G401 (cell line): Measurements from ENCODE around the gene ADAMTS7. TPM values are rescaled to one million over a fixed set of nuclear protein-coding genes. Genes with fewer than 3 reads are reported as not detected.
"Not testable (repeated sequence)": the region's sequence is repeated elsewhere in the genome, so short reads cannot be mapped to it uniquely, and the experiment has no call there.

Experiments
- DNase-seq: peaks from one replicate; pipeline ENCODE4 v3.0.0-alpha.2; 2015; ENCODE audit warnings: low spot score
- in situ Hi-C: cut with HindIII; loops from 2 replicates; pipeline ENCODE4 v1.10.0; 2016; ENCODE audit warnings: low sequenced_read_pairs, mixed read lengths
- total RNA-seq: library from RNA; depleted of rRNA; stranded (reverse); fragments of >200 nt; shearing (Covaris generic); gene quantifications from 2 replicates; pipeline ENCODE4 v1.2.3, GENCODE V29; 2014

Gene ADAMTS7
- total RNA-seq, 1 experiment from 2014 or later = 6.1 TPM

DNA sequence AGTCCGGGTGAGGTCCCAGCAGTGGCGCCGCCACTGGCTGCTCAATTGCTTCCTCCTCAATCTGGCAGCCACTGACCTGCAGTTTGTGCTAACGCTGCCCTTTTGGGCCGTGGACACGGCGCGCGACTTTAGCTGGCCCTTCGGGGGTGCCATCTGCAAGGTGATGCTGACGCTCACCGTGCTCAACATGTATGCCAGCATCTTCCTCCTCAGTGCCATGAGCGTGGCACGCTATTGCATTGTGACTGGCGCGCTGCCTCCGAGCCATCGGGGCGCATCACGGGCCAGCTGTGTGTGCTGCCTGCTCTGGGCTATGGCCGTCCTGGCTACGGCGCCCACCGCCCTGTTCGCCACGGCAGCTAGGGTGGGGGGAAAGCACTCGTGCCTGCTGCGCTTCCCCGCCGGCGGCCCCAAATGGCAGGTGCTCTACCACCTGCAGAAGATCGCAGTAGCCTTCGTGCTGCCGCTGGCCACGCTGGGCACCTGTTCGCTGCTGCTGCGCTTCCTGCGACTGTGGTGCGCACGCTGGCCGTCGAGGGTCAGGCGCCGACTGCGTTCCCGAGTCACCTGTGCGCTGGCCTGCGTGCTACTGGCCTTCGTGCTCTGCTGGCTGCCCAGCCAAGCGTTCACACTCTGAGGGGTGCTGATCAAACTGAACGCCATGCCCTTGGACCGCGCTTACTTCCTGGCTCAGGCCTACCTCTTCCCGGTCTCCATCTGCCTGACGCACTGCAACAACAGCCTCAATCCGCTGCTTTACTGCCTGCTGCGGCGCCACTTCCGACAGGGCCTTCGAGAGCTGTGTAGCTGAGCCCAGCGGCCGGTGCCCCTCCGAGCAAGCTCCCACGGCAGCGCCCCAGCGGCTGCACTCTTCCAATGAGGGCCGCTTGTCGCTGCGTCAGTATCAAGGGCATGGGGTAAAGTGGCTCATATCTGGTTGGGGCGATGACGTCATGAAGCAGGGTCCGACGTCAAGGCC lies 20.3 kb upstream of the ADAMTS7 start:
- DNase-seq = no peak
- in situ Hi-C loops = no loop called here

DNA sequence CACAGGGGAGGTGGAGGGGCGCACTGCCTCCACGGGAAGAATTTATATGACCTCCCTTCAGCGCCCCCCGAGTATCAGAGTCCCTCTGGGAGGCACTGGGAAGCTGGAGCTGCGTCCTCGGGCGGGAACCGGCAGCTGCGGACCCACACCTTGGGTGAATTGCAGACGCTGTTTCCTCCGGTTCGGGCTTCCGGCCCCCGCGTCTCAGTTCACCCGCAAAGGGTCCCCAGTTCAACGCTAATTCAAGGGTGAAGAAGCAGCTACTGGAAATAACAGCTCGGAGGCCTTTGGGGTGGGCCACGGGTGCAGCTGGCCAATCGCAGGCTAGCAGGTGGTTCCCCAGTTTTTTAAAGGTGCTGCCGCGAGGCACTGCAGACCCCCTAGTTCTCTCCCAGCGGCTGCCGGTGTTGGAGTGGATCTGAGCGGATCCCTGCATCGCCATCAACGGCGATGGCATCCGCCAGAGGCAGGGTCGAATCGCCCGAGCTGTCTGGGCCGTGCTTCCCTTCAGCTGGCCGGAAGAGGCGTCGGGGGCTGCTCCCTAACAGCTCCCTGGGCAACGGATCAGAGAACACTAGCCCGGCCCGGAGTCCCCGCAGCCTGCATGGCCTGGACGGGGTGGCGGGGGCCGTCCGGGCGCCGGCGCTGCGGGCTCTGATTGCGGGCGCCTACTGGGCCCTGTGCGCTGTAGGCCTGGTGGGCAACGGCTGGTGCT lies 19.4 kb upstream of the ADAMTS7 start:
- in situ Hi-C loops = no loop called here
- no peak for DNase-seq

DNA sequence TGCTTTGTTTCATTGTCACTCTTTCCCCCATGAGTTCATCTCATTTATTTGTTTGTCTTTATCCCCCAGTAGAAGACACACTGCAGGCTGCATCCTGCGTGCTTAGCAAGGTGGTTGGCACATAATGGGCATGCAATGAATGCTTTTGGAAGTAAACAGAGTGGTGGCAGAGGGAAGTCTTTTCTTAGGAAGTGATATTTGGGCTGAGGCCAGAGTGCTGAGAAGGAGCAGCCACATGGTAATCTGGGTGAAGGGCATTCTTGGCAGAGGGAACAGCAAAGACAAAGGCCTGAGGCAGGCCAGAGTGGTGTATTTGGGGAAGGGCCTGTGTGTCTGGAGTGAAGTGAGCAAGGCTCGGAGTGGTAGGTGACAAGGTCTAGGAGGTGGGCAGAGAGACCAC lies 17.7 kb upstream of the ADAMTS7 start:
- DNase-seq = peak; percentile 25
- in situ Hi-C loops = no loop called here

DNA sequence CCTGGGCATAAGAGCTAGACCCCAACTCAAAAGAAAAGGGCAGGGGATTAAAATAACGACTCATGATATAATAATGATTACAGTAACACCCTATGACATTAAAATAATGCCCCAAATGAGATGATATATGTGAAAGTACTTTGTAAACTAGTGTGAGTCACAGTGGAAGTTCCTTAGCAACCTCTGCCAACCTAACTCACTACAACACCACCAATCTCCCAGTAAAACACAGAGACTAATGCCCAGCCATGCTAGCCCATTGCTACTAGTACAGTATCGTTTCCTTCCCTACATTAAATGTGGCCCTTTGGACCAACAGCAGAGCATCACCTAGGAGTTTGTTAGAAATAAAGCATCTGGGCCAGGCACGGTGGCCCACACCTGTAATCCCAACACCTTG lies 11.2 kb upstream of the ADAMTS7 start:
- DNase-seq = no peak
- in situ Hi-C loops = no loop called here

DNA sequence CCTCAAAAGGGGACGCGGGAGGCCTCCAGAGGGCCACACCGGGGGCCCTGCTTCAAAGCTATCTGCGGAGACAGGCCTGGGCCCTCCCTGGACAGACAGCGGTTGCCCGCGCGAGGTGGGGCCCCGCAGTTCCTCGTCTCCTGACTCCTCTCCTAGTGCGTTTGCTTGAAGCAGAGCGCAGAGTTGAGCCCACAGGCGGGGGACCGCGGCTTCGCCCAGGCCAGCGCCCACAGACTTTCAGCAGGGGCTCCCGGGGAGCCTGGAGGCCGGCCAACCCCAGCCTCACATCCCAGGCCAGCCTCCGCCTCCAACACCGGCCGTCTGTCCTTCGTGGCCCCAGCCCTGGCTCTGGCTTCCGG lies 540 bp upstream of the ADAMTS7 start:
- no peak for DNase-seq
- in situ Hi-C loops = no loop called here

DNA sequence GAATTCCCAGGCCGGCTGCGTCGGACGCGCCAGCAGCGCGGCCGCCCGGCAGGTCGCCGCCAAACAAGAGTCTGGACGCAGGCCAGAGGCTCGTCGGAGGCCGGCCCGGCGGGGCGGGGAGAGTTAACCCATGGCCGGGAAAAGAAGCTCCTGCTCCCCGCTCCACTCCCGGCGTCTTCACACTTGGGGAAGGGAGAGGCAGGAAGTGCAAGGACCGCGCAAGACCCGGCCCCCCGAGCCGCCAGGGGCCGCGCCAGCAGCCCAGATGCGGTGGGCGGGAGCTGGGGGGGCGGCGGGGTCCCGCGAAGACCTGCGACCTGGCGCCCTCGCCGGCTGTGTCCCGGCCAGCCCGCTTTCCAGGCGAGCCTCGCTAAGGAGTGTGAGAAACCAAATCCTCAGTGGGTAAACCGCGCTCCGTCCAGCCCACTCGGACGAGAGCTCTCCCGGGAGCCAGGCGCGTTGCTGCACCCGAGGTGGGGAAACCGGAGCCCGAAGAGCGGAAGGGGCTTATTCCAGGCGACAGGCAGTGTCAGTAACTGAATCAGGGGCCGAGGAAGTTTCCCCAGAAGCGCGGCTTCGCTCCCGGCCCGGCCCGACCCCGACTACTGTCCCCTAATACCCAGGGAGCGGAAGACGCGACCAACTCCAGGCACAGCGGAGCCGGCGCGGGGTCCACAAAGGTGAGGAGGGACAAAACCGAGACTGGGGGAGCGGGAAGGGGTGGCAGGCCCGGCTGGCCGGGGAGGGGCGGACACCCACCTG lies 721 bp downstream of the ADAMTS7 start:
- no peak for DNase-seq
- in situ Hi-C loops = no loop called here

DNA sequence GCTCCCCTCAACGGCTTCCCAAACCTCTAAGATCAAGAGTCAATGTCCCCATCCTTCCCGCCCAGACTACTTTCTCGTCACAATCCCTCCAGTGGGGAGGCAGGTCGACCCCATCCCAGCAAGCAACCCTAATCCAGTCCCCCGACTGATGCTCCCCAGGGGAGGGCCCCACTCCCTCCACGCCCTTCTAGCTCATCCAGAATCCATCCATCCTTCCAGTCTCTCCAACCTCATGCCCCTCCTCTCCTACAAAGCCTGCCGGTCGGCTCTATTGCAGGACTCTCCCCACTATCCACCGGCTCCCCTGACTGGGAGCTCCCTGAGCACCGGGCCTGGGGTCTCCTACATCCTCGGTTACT lies 1.3 kb downstream of the ADAMTS7 start:
- in situ Hi-C loops = no loop called here
- DNase-seq = no peak

DNA sequence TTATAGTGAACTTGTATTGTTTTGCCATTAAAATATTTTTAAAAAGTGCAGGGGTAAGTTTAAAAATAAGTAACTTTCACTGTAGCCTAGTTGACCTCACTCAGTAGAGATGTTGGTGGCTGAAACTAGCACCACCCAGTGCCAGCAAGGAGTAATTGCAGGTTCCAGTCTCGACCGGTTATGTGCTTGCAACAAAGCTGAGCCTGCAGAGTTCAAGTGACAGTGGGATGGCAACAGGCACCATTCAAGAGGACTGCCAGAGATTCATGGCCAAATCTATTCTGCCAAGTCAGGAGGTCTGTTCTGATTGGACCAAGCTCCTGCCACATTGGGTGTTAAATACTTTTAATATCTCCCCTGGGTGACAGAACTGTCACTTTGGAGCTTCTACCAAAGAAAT lies 2.7 kb downstream of the ADAMTS7 start:
- in situ Hi-C loops = no loop called here
- DNase-seq = no peak

DNA sequence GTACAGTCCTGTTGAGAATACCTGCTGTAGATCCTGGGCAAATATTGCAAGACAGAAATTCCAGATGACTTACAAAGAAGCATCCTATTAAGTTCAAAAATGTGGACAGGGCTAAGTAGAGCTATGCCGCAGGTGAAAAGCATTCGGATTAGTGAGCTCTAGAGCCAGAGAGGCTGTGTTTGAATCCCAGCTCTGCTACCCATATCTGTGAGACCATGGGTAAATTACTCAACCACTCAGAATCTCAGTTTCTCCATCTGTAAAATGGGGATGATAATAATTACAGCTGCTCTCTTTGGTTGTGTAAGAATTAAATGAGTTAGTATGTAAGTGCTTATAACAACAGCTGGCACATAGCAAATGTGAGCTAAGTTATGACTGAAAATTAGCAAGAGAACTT lies 3.9 kb downstream of the ADAMTS7 start:
- in situ Hi-C loops = no loop called here
- no peak for DNase-seq

DNA sequence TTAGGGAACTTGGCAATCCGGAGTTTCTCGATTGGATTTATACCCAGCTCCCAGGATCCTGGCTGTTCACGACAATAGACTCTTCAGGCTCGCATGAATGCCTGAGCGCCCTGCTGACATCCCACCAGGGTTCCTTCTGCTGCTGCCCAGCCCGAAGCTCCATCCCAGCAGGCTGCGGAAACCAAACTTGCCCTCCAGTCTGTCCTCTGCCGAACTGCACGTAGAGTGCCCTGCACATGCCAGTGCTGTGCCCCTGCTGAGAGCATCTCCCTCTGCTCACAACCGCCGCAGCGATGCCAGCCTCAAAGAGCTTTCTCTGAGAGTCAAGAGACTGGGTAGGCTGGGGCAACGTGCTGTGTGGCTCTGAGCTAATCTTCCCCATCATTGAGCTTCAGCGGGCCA lies 6.9 kb downstream of the ADAMTS7 start:
- in situ Hi-C loops = no loop called here
- DNase-seq = peak; percentile 66

DNA sequence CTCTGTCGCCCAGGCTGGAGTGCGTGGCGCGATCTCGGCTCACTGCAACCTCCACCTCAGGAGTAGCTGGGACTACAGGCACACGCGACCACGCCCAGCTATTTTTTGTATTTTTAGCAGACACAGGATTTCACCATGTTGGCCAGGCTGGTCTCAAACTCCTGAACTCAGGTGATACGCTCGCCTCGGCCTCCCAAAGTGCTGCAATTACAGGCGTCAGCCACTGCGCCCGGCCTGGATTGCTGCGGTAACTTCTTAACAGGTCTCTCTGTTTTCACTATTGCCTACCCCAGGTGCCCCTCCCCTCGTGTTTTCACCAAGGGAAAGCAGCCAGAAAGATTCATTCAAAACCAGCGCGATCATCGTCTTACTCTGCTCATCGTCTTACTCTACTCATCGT lies 10.5 kb downstream of the ADAMTS7 start:
- in situ Hi-C loops = no loop called here
- no peak for DNase-seq

DNA sequence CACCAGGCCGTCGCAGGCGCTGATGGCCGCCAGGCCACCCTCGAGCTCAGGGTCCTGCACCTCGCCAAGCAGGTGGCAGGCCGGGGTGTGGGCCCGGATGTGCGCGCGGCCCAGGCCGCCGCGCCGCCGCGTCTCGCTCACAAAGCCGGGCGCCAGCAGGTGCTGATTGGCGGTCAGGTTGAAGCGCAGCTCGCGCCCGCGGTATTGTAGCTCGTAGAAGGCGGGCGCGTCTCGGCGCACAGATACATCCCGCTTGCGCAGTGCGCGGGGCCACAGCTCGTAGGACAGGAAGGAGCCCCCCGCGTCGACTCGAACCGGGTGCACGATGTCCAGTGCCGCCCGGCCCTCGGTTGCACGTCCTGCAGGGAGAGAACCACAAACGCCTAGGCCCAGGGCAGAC lies 11.1 kb downstream of the ADAMTS7 start:
- no peak for DNase-seq

DNA sequence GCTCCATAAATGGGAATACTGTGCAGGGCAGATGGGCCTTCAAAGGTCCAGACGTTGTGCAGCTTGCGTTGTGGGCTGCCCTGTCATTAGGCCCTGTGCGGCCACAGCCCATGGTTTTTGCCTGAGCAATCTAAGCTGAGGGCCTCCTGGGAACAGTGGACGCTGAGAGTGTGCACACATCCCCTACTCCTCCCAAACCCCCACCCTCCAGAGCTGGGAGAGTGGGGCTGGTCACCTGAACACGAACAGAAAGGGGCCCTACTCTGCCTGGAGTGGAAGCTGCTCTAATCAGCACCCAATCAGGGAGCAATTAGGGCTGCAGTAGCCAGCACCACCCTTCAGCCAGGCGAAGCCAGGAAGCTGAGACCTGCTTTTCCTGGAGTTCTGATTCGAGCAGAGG lies 12.2 kb downstream of the ADAMTS7 start:
- in situ Hi-C loops, DNase-seq: not testable (repeated sequence)

More for the DNA sequence above, 11.1 kb downstream of the ADAMTS7 start:
- in situ Hi-C loops = no loop called here

DNA sequence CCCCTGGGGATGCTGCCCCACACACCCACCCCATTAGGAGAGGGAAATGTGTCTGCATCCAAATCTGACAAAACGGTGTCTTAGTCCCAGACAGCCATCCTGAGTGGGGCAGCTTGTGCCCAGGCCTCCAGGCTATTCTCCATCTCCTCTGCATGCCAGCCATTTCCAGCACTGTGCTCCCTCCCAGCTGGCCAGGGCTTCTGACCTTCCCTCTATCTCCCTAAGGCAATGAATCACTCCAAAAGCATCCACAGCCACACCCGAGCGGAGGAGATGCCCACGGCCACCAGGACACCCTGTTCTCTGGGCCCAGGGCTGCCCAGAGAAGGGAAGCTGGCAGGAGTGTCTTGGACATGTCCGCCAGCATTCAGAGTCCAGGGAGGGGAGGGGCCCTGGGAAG lies 12.9 kb downstream of the ADAMTS7 start:
- DNase-seq = peak; percentile 37
- in situ Hi-C loops = not testable (repeated sequence)

DNA sequence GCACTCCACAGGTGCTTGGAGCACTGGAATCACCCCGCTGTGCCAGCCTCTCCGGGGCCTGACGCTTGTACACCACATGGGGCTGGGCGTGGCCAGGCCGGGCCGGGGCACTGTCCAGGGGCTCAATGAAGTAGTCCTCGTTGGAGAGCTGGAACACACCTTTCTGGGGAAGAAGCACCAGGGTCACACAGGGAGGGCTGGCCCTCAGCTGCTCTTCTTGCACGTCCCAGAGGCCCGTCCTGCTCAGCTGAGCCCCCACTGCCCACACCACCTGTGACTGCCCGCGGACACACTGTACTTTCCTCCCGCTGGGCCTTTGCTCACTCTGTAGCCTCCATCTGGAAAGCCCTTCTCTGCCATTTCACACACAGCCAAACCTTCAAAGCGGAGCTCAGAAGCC lies 13.3 kb downstream of the ADAMTS7 start:
- peak; percentile 32 for DNase-seq
- in situ Hi-C loops = no loop called here

DNA sequence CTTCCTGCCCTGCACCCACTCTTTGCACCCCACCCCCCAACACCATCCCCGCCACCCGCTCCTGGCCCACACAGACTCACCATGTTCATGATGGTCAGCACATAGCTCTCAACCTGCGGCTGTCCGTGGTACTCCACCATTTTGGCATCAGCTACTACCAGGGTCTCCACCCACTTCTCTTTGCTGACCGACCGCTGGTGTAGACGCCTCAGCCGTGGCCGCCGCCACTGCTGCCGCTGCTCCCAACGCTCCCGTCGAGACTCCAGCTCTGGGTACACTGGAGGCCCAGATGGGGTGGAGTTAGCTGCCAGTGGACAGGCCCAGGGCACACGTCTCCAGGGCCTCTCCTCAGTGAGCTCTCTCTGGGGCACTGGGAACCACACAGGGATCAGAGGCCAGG lies 14.8 kb downstream of the ADAMTS7 start:
- in situ Hi-C loops = no loop called here
- no peak for DNase-seq

DNA sequence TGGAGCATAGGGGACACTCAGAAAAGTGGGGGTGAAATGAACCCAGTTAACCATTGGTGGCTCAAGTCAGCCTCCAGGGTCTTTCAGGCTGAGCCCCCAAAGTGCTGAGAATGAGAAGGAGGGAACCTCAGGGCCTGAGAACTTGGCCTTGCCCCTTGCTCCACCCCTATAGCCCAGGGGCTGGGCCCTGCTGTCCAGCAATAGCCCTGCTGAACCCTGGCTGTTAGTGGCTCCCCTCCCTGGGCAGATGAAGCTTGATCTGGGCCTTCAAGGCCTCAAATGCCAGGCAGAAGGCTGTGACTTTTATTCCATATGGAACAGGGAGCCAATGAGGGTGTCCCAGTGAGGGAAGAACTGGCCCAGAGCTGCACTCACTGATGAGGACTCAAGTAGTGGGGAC lies 16.2 kb downstream of the ADAMTS7 start:
- in situ Hi-C loops = no loop called here
- no peak for DNase-seq

DNA sequence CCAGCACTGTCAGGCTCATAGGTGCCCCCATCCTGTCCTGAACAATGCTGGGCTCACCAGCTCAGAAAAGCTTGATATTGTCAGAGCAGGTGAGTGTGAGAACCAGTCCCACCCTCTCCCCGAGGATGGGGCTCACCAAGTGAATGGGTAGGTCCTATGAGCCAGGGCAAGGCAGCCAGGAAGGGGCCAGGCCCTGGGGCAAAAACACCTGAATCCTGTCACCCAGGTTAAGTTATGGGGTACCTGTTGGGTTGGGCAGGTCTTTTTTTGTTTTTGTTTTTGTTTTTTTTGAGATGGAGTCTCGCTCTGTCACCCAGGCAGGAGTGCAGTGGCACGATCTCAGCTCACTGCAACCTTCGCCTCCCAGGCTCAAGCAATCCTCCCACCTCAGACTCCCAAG lies 16.8 kb downstream of the ADAMTS7 start:
- in situ Hi-C loops, DNase-seq: not testable (repeated sequence)

DNA sequence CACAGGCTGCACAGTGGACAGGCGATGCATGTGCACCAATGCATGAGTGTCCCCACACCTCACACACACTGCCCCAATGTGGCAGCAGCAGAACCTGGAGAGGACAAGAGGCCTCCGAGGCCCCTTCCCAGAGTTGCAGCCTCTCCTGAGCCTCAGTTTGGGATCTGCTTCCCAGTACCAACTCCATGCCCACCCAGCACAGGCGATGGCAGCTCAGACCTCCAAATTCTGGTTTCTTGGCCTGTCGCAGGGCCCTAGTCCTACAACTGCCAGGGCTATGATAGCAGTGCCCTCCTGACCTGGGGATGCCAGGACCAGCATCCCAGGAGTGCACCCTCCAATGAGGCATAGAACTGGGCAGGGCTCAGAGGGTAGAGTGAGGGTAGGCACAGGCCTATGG lies 19.9 kb downstream of the ADAMTS7 start:
- DNase-seq = no peak
- in situ Hi-C loops = no loop called here

DNA sequence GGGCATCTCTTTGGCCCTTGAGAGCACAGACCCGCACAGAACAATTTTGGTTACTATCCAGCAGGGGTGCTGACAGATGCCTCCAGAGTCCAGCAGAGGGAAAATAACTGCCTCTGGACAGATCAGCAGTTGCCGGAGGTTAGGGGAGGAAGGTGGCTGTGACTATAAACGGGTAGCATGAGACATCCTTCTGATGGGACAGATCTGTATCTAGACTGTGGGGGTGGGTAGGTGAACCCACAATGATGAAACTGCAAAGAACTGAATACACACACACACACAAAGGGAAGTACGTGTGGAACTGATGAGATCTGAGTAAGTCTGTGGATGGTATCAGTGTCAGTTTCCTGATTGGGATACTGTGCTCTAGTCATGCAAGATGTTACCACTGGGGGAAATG lies 21.2 kb downstream of the ADAMTS7 start:
- in situ Hi-C loops = no loop called here
- DNase-seq = no peak
